Neural cell (in vitro differentiated cells): ENCODE data around the gene LDLRAD4. TPM values are rescaled to one million over a fixed set of nuclear protein-coding genes. Genes with fewer than 3 reads are reported as not detected.

Experiments
- H2AFZ ChIP-seq: fragments of 200-600, 300-800 bp; sonication (generic), shearing (Covaris generic); 2 replicates; pipeline ENCODE4 v1.6.0; 2014; ENCODE audit warnings: low read depth, mild to moderate bottlenecking, antibody characterized with exemption, low read length, moderate library complexity
- H3F3A ChIP-seq: fragments of 200-600 bp; shearing (Covaris generic); 2 replicates; pipeline ENCODE4 v1.6.1; 2016; ENCODE audit warnings: mild to moderate bottlenecking, moderate library complexity, mixed read lengths, antibody characterized with exemption, low read length; ENCODE audit not compliant: insufficient read depth, poor library complexity, severe bottlenecking
- H3K27ac ChIP-seq: fragments of 200-600, 300-800 bp; sonication (generic), shearing (Covaris generic); 2 replicates; pipeline ENCODE4 v1.5.1; 2014; ENCODE audit warnings: mild to moderate bottlenecking, low read length, moderate library complexity
- H3K27me3 ChIP-seq: fragments of 300-800, 200-600 bp; sonication (generic), shearing (Covaris generic); 2 replicates; pipeline ENCODE4 v1.6.0; 2014; ENCODE audit warnings: mild to moderate bottlenecking, low read depth, low read length, moderate library complexity; ENCODE audit not compliant: insufficient read depth
- H3K36me3 ChIP-seq: fragments of 300-800, 200-600 bp; sonication (generic), shearing (Covaris generic); 2 replicates; pipeline ENCODE4 v1.5.1; 2014; ENCODE audit warnings: mild to moderate bottlenecking, antibody characterized with exemption, low read length, moderate library complexity; ENCODE audit not compliant: insufficient read depth
- H3K4me2 ChIP-seq: fragments of 300-800, 200-600 bp; sonication (generic), shearing (Covaris generic); 2 replicates; pipeline ENCODE4 v1.6.0; 2014; ENCODE audit warnings: mild to moderate bottlenecking, low read length
- H3K4me3 ChIP-seq: fragments of 300-800, 200-600 bp; sonication (generic), shearing (Covaris generic); 2 replicates; pipeline ENCODE4 v1.5.1; 2014; ENCODE audit warnings: mild to moderate bottlenecking, low read length, moderate library complexity
- H3K79me2 ChIP-seq: fragments of 200-600 bp; shearing (Covaris generic); replicated peaks from 2 replicates; pipeline ENCODE4 v1.6.0; 2014; ENCODE audit warnings: mild to moderate bottlenecking, low read length, moderate library complexity; ENCODE audit not compliant: insufficient read depth
- H3K9ac ChIP-seq: fragments of 300-800, 200-600 bp; sonication (generic), shearing (Covaris generic); 2 replicates; pipeline ENCODE4 v1.6.1; 2016; ENCODE audit warnings: mild to moderate bottlenecking, low read length, mixed read lengths
- H3K9me2 ChIP-seq: fragments of 200-600 bp; shearing (Covaris generic); 2 replicates; pipeline ENCODE4 v1.6.1; 2016; ENCODE audit warnings: mild to moderate bottlenecking, low read length, mixed read lengths; ENCODE audit not compliant: insufficient read depth
- H3K9me3 ChIP-seq: fragments of 200-600, 300-800 bp; sonication (generic), shearing (Covaris generic); 2 replicates; pipeline ENCODE4 v1.6.1; 2016; ENCODE audit warnings: mild to moderate bottlenecking, mixed run types, low read length, moderate library complexity, mixed read lengths
- H4K20me1 ChIP-seq: fragments of 200-600 bp; shearing (Covaris generic); 2 replicates; pipeline ENCODE4 v1.6.1; 2016; ENCODE audit warnings: mild to moderate bottlenecking, mixed run types; ENCODE audit not compliant: insufficient read depth
- EP300 ChIP-seq: fragments of 450-650 bp; conservative IDR thresholded peaks from 2 replicates; pipeline ENCODE4 v1.6.1; 2014; ENCODE audit warnings: antibody characterized with exemption, mild to moderate bottlenecking, moderate library complexity; ENCODE audit not compliant: poor library complexity, severe bottlenecking
- EZH2 ChIP-seq: fragments of 200-600, 300-800 bp; shearing (Covaris generic), sonication (generic); IDR thresholded peaks from 2 replicates; pipeline ENCODE4 v1.6.1; 2014; ENCODE audit warnings: antibody characterized with exemption, low read length, borderline replicate concordance, mild to moderate bottlenecking; ENCODE audit not compliant: insufficient read depth, poor library complexity, severe bottlenecking
- MXI1 ChIP-seq: fragments of 450-650 bp; conservative IDR thresholded peaks from 2 replicates; pipeline ENCODE4 v1.6.1; 2014; ENCODE audit warnings: antibody characterized with exemption, mild to moderate bottlenecking; ENCODE audit not compliant: poor library complexity, severe bottlenecking
- POLR2AphosphoS5 ChIP-seq: IDR thresholded peaks from 2 replicates; pipeline ENCODE4 v1.6.1; 2012
- RAD21 ChIP-seq: fragments of 450-650 bp; conservative IDR thresholded peaks from 2 replicates; pipeline ENCODE4 v1.6.1; 2014; ENCODE audit warnings: antibody characterized with exemption, mild to moderate bottlenecking, moderate library complexity
- SMC3 ChIP-seq: fragments of 450-650 bp; conservative IDR thresholded peaks from 2 replicates; pipeline ENCODE4 v1.6.1; 2014; ENCODE audit warnings: antibody characterized with exemption, mild to moderate bottlenecking, moderate library complexity; ENCODE audit not compliant: poor library complexity
- TAF1 ChIP-seq: IDR thresholded peaks from 2 replicates; pipeline ENCODE4 v1.6.1; 2012; ENCODE audit warnings: low read depth
- polyA plus RNA-seq: library from polyadenylated mRNA; depleted of rRNA; stranded (reverse); fragments of >200 nt; gene quantifications from 2 replicates; pipeline ENCODE4 v1.2.3, GENCODE V29; 2014
- TF ChIP-seq, protein P1 (sequence below): fragments of 450-650 bp; IDR thresholded peaks from 2 replicates; pipeline ENCODE4 v1.5.1; 2014; ENCODE audit warnings: antibody characterized with exemption, mild to moderate bottlenecking, moderate library complexity; ENCODE audit not compliant: poor library complexity, severe bottlenecking
- TF ChIP-seq, protein P2 (sequence below): IDR thresholded peaks from 2 replicates; pipeline ENCODE4 v1.6.1; 2012; ENCODE audit warnings: borderline replicate concordance

Gene LDLRAD4
- polyA plus RNA-seq, 1 donor from 2014 or later, result 3.7 TPM

DNA sequence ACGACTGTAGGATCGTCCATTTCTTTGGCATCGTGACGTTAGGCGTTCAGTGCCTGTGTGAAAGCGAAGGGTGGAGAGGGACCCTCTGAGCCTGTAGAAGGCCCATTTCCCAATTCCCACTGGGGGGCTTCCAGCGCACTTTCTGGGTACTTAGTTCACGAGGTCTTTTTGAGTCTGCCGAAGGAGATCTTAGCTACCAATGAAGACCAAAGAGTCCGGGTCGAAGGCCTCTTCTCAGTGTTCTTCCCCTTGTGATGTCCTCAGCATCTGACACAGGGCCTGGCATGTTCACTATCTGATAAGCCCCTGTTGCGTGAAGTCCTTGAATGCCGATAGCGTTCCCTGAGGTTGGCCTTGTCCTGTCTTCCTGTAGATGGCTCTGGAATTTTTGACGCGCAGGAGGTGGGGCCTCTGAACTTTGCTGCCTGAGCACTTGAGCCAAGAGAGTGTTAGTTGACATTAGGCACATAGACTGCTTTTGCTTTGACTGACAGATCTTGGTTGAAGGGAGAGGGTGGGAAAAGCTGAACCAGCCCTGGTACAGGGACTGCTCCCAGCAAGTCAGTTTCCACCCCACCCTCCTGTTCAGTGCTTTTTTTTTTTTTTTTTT lies 52.8 kb downstream of the LDLRAD4 start:
- H3K27ac ChIP-seq, result no peak overlapping the region
- no peak overlapping the region for H3K4me2 ChIP-seq
- H3K36me3 ChIP-seq, result no peaks in the 10 kb centered on the region
- no peaks in the 10 kb centered on the region for H3F3A ChIP-seq
- H3K4me3 ChIP-seq, result no peak overlapping the region
- no peaks in the 10 kb centered on the region for H3K27me3 ChIP-seq
- H3K9ac ChIP-seq, result no peak overlapping the region
- no peaks in the 10 kb centered on the region for H3K9me2 ChIP-seq
- no peaks in the 10 kb centered on the region for H3K9me3 ChIP-seq
- H2AFZ ChIP-seq, result no peak overlapping the region
- TF ChIP-seq, protein P1, sequence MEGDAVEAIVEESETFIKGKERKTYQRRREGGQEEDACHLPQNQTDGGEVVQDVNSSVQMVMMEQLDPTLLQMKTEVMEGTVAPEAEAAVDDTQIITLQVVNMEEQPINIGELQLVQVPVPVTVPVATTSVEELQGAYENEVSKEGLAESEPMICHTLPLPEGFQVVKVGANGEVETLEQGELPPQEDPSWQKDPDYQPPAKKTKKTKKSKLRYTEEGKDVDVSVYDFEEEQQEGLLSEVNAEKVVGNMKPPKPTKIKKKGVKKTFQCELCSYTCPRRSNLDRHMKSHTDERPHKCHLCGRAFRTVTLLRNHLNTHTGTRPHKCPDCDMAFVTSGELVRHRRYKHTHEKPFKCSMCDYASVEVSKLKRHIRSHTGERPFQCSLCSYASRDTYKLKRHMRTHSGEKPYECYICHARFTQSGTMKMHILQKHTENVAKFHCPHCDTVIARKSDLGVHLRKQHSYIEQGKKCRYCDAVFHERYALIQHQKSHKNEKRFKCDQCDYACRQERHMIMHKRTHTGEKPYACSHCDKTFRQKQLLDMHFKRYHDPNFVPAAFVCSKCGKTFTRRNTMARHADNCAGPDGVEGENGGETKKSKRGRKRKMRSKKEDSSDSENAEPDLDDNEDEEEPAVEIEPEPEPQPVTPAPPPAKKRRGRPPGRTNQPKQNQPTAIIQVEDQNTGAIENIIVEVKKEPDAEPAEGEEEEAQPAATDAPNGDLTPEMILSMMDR, result no peak
- TF ChIP-seq RAD21 (no peak), SMC3 (no peak), MXI1 (no peak), EZH2 (no peak), POLR2AphosphoS5 (no peak), EP300 (no peak), TAF1 (no peak)
- TF ChIP-seq, protein P2, sequence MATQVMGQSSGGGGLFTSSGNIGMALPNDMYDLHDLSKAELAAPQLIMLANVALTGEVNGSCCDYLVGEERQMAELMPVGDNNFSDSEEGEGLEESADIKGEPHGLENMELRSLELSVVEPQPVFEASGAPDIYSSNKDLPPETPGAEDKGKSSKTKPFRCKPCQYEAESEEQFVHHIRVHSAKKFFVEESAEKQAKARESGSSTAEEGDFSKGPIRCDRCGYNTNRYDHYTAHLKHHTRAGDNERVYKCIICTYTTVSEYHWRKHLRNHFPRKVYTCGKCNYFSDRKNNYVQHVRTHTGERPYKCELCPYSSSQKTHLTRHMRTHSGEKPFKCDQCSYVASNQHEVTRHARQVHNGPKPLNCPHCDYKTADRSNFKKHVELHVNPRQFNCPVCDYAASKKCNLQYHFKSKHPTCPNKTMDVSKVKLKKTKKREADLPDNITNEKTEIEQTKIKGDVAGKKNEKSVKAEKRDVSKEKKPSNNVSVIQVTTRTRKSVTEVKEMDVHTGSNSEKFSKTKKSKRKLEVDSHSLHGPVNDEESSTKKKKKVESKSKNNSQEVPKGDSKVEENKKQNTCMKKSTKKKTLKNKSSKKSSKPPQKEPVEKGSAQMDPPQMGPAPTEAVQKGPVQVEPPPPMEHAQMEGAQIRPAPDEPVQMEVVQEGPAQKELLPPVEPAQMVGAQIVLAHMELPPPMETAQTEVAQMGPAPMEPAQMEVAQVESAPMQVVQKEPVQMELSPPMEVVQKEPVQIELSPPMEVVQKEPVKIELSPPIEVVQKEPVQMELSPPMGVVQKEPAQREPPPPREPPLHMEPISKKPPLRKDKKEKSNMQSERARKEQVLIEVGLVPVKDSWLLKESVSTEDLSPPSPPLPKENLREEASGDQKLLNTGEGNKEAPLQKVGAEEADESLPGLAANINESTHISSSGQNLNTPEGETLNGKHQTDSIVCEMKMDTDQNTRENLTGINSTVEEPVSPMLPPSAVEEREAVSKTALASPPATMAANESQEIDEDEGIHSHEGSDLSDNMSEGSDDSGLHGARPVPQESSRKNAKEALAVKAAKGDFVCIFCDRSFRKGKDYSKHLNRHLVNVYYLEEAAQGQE, result no peak
- no peaks in the 10 kb centered on the region for H4K20me1 ChIP-seq
- H3K79me2 ChIP-seq, result no peaks in the 10 kb centered on the region

- no peak overlapping the region for H2AFZ ChIP-seq
- no peak overlapping the region for H3K27ac ChIP-seq
- no peak for TF ChIP-seq EP300
- TF ChIP-seq MXI1, result no peak
- TF ChIP-seq, protein P1, result no peak
- TF ChIP-seq TAF1, result no peak
- TF ChIP-seq POLR2AphosphoS5, result no peak
- TF ChIP-seq SMC3, result no peak
- no peaks in the 10 kb centered on the region for H3K36me3 ChIP-seq
- H3K9ac ChIP-seq, result no peak overlapping the region
- no peaks in the 10 kb centered on the region for H3K79me2 ChIP-seq
- H3K27me3 ChIP-seq, result no peaks in the 10 kb centered on the region
- H3K9me2 ChIP-seq, result no peaks in the 10 kb centered on the region
- no peaks in the 10 kb centered on the region for H3F3A ChIP-seq
- no peaks in the 10 kb centered on the region for H4K20me1 ChIP-seq
- no peak overlapping the region for H3K4me3 ChIP-seq
- H3K9me3 ChIP-seq, result no peaks in the 10 kb centered on the region
- no peak overlapping the region for H3K4me2 ChIP-seq
Observed at GRCh38 chr18:13272416-13272815, 53.9 kb downstream of the LDLRAD4 start.
